Measurements from ENCODE around the gene CCNB1. TPM values are rescaled to one million over a fixed set of nuclear protein-coding genes. Genes with fewer than 3 reads are reported as not detected.
A peak's percentile ranks its signal among the peaks of the same experiment; 100 is the strongest.

CCNB1 gene
- polyA plus RNA-seq, 1 donor from 2014 or later = 13.0 TPM

DNA sequence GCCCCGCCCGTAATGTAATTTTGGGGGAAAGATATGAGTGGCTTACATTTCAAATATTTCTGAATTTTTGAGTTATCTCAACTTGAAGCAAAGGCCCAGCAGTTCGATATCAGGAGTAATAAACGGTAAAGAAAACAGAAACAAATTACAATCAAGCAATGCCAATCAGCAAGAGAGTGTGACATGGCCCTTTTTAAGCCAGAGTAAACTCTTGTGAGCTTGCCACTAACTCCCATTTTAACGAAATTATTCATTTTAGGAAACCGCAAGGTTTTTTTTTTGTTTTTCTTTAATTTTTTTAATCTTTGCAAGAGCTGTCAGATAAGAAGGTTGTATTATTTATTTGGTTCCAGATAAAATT lies 50.2 kb downstream of the CCNB1 start:
- no peaks in the 10 kb centered on the region for H3K9me2 ChIP-seq (ENCODE audit: insufficient read depth, low read length)
- peak overlapping the region; percentile 98 for H2AFZ ChIP-seq (ENCODE audit: low read depth, low read length)
- H4K20me1 ChIP-seq (ENCODE audit: insufficient read depth) = no peaks in the 10 kb centered on the region
- H3K36me3 ChIP-seq (ENCODE audit: insufficient read depth, low read length) = no peaks in the 10 kb centered on the region
- TF ChIP-seq, protein P1, sequence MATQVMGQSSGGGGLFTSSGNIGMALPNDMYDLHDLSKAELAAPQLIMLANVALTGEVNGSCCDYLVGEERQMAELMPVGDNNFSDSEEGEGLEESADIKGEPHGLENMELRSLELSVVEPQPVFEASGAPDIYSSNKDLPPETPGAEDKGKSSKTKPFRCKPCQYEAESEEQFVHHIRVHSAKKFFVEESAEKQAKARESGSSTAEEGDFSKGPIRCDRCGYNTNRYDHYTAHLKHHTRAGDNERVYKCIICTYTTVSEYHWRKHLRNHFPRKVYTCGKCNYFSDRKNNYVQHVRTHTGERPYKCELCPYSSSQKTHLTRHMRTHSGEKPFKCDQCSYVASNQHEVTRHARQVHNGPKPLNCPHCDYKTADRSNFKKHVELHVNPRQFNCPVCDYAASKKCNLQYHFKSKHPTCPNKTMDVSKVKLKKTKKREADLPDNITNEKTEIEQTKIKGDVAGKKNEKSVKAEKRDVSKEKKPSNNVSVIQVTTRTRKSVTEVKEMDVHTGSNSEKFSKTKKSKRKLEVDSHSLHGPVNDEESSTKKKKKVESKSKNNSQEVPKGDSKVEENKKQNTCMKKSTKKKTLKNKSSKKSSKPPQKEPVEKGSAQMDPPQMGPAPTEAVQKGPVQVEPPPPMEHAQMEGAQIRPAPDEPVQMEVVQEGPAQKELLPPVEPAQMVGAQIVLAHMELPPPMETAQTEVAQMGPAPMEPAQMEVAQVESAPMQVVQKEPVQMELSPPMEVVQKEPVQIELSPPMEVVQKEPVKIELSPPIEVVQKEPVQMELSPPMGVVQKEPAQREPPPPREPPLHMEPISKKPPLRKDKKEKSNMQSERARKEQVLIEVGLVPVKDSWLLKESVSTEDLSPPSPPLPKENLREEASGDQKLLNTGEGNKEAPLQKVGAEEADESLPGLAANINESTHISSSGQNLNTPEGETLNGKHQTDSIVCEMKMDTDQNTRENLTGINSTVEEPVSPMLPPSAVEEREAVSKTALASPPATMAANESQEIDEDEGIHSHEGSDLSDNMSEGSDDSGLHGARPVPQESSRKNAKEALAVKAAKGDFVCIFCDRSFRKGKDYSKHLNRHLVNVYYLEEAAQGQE (IDR thresholded peaks at IDR 0.05; ENCODE audit: borderline replicate concordance) = no peak
- TF ChIP-seq MXI1 (conservative IDR thresholded peaks at IDR 0.05; ENCODE audit: poor library complexity, severe bottlenecking) (no peak), EP300 (conservative IDR thresholded peaks at IDR 0.05; ENCODE audit: poor library complexity, severe bottlenecking) (no peak), POLR2AphosphoS5 (IDR thresholded peaks at IDR 0.05) (no peak), TAF1 (IDR thresholded peaks at IDR 0.05; ENCODE audit: low read depth) (no peak), RAD21 (conservative IDR thresholded peaks at IDR 0.05) (no peak), SMC3 (conservative IDR thresholded peaks at IDR 0.05; ENCODE audit: poor library complexity) (no peak), EZH2 (IDR thresholded peaks at IDR 0.05; ENCODE audit: borderline replicate concordance, insufficient read depth, low read length, poor library complexity, severe bottlenecking) (no peak)
- TF ChIP-seq, protein P2, sequence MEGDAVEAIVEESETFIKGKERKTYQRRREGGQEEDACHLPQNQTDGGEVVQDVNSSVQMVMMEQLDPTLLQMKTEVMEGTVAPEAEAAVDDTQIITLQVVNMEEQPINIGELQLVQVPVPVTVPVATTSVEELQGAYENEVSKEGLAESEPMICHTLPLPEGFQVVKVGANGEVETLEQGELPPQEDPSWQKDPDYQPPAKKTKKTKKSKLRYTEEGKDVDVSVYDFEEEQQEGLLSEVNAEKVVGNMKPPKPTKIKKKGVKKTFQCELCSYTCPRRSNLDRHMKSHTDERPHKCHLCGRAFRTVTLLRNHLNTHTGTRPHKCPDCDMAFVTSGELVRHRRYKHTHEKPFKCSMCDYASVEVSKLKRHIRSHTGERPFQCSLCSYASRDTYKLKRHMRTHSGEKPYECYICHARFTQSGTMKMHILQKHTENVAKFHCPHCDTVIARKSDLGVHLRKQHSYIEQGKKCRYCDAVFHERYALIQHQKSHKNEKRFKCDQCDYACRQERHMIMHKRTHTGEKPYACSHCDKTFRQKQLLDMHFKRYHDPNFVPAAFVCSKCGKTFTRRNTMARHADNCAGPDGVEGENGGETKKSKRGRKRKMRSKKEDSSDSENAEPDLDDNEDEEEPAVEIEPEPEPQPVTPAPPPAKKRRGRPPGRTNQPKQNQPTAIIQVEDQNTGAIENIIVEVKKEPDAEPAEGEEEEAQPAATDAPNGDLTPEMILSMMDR (IDR thresholded peaks at IDR 0.05; ENCODE audit: poor library complexity, severe bottlenecking) = no peak
- H3K79me2 ChIP-seq (replicated peaks; ENCODE audit: insufficient read depth, low read length) = peaks cover 16% of the 10 kb centered on the region
- H3K4me2 ChIP-seq (ENCODE audit: low read length) = peak overlapping the region; percentile 95
- H3K9me3 ChIP-seq (ENCODE audit: low read length) = no peaks in the 10 kb centered on the region
- H3K27me3 ChIP-seq (ENCODE audit: insufficient read depth, low read depth, low read length) = no peaks in the 10 kb centered on the region
- no peaks in the 10 kb centered on the region for H3F3A ChIP-seq (ENCODE audit: insufficient read depth, low read length, poor library complexity, severe bottlenecking)
- H3K4me3 ChIP-seq (ENCODE audit: low read length) = peak overlapping the region; percentile 93
- H3K27ac ChIP-seq (ENCODE audit: low read length) = peak overlapping the region; percentile 92
- peak overlapping the region; percentile 94 for H3K9ac ChIP-seq (ENCODE audit: low read length)

DNA sequence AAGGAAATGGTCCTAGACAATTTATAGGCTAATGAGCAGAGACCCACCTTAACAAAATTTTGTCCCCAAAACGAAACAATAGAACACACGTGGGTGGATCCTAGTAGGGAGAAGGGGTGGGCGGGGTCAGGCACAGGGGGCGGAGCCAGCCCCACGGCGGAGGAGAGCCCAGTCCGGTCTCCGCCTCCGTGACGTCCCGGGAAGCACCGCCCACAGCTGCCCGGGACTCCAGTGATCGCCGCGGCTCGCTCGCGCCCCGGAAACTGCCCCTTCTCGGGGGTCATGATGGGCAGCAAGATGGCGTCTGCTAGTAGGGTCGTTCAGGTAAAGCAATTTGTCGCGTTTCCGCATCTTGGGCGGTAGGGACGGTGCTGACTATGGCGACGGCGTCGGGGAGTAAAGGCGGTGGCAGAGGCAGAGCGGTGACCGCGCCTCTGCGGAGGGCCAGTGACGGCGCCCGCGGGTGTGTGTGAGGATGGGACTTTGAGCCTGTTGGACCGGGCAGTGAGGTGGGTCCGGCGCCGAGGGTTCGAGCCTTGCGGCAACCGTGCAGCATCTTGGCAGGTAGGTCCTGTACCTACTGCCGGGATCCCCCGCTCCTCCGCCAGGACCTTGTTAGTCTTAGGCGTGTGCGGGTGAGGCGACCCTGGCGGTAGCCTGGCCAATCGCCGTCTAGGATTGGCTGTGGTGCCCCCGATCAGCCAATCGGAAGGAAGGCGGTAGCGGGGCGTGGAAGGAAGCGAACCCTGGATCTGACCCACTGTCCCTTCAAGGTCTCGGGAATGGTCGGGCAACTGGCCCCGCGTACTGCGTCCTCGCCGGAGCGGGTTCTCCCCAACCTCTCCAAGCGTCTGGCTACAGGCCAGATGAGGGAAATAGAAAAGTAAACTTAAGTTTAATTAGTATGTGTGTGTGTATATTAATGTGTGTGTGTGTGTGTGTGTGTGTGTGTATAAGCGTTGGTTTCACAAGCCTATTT lies 50.9 kb downstream of the CCNB1 start:
- TF ChIP-seq POLR2AphosphoS5 (IDR thresholded peaks at IDR 0.05) = peak; percentile 84
- no peak for TF ChIP-seq SMC3 (conservative IDR thresholded peaks at IDR 0.05; ENCODE audit: poor library complexity)
- TF ChIP-seq, protein P2 (IDR thresholded peaks at IDR 0.05; ENCODE audit: poor library complexity, severe bottlenecking) = peak; percentile 52
- TF ChIP-seq, protein P1 (IDR thresholded peaks at IDR 0.05; ENCODE audit: borderline replicate concordance) = peak; percentile 81
- TF ChIP-seq EP300 (conservative IDR thresholded peaks at IDR 0.05; ENCODE audit: poor library complexity, severe bottlenecking) = peak; percentile 49
- TF ChIP-seq MXI1 (conservative IDR thresholded peaks at IDR 0.05; ENCODE audit: poor library complexity, severe bottlenecking) = peak; percentile 82
- TF ChIP-seq TAF1 (IDR thresholded peaks at IDR 0.05; ENCODE audit: low read depth) = peak; percentile 64
- TF ChIP-seq RAD21 (conservative IDR thresholded peaks at IDR 0.05) = no peak
- H3K79me2 ChIP-seq (replicated peaks; ENCODE audit: insufficient read depth, low read length) = peaks cover 16% of the 10 kb centered on the region
- H3K9me2 ChIP-seq (ENCODE audit: insufficient read depth, low read length) = no peaks in the 10 kb centered on the region
- H3K4me3 ChIP-seq (ENCODE audit: low read length) = peak overlapping the region; percentile 93
- peak overlapping the region; percentile 92 for H3K27ac ChIP-seq (ENCODE audit: low read length)
- H4K20me1 ChIP-seq (ENCODE audit: insufficient read depth) = no peaks in the 10 kb centered on the region
- H3K36me3 ChIP-seq (ENCODE audit: insufficient read depth, low read length) = no peaks in the 10 kb centered on the region
- H3K9ac ChIP-seq (ENCODE audit: low read length) = peak overlapping the region; percentile 94
- H3K4me2 ChIP-seq (ENCODE audit: low read length) = peak overlapping the region; percentile 95
- H3F3A ChIP-seq (ENCODE audit: insufficient read depth, low read length, poor library complexity, severe bottlenecking) = no peaks in the 10 kb centered on the region
- H3K9me3 ChIP-seq (ENCODE audit: low read length) = no peaks in the 10 kb centered on the region
- no peaks in the 10 kb centered on the region for H3K27me3 ChIP-seq (ENCODE audit: insufficient read depth, low read depth, low read length)
- peak overlapping the region; percentile 98 for H2AFZ ChIP-seq (ENCODE audit: low read depth, low read length)

All from neural cell (in vitro differentiated cells).